ENCODE data around the gene GTSF1L. TPM values are rescaled to one million over a fixed set of nuclear protein-coding genes. Genes with fewer than 3 reads are reported as not detected.

GTSF1L gene
- total RNA-seq, 1 donor = not detected

- no peak overlapping the region for H3K4me3 ChIP-seq (ENCODE audit: insufficient read depth, low read length)
- no peak overlapping the region for H2AFZ ChIP-seq (ENCODE audit: low read length)
- no peaks in the 10 kb centered on the region for H4K20me1 ChIP-seq (ENCODE audit: insufficient read depth, low read length)
- H3K4me2 ChIP-seq (ENCODE audit: insufficient read depth, low read length) = no peak overlapping the region
- H3K27me3 ChIP-seq (ENCODE audit: insufficient read depth, low read length) = no peaks in the 10 kb centered on the region
- no peaks in the 10 kb centered on the region for H3K79me2 ChIP-seq (ENCODE audit: insufficient read depth, low read length)
- no peaks in the 10 kb centered on the region for H3K36me3 ChIP-seq (ENCODE audit: insufficient read depth, low read length)
- H3K4me1 ChIP-seq (ENCODE audit: insufficient read depth, low read length) = no peaks in the 10 kb centered on the region
- no peak for TF ChIP-seq CTCF (IDR thresholded peaks at IDR 0.05; ENCODE audit: extremely low read depth, low read depth, low read length)
- no peaks in the 10 kb centered on the region for H3K9me3 ChIP-seq (ENCODE audit: low read depth, low read length)
- H3K27ac ChIP-seq (ENCODE audit: low read depth, low read length) = no peak overlapping the region
- DNase-seq (ENCODE audit: insufficient read length, low spot score, missing footprints) = no peak
Measured at GRCh38 chr20:43681991-43682410, 44.8 kb downstream of the GTSF1L start.

- DNase-seq (ENCODE audit: insufficient read length, low spot score, missing footprints) = no peak
- no peaks in the 10 kb centered on the region for H3K79me2 ChIP-seq (ENCODE audit: insufficient read depth, low read length)
- no peaks in the 10 kb centered on the region for H4K20me1 ChIP-seq (ENCODE audit: insufficient read depth, low read length)
- no peaks in the 10 kb centered on the region for H3K9me3 ChIP-seq (ENCODE audit: low read depth, low read length)
- H3K27me3 ChIP-seq (ENCODE audit: insufficient read depth, low read length) = no peaks in the 10 kb centered on the region
- peak overlapping the region; percentile 65 for H2AFZ ChIP-seq (ENCODE audit: low read length)
- TF ChIP-seq CTCF (IDR thresholded peaks at IDR 0.05; ENCODE audit: extremely low read depth, low read depth, low read length) = no peak
- H3K27ac ChIP-seq (ENCODE audit: low read depth, low read length) = no peak overlapping the region
- H3K4me3 ChIP-seq (ENCODE audit: insufficient read depth, low read length) = no peak overlapping the region
- H3K4me2 ChIP-seq (ENCODE audit: insufficient read depth, low read length) = no peak overlapping the region
- no peaks in the 10 kb centered on the region for H3K4me1 ChIP-seq (ENCODE audit: insufficient read depth, low read length)
- no peaks in the 10 kb centered on the region for H3K36me3 ChIP-seq (ENCODE audit: insufficient read depth, low read length)
Measured at GRCh38 chr20:43681468-43681942, 45.3 kb downstream of the GTSF1L start.

GRCh38 chr20:43680981-43681380 is 45.8 kb downstream of the GTSF1L start:
- DNase-seq (ENCODE audit: insufficient read length, low spot score, missing footprints) = no peak
- H2AFZ ChIP-seq (ENCODE audit: low read length) = no peak overlapping the region

GRCh38 chr20:43676368-43676767 is 50.4 kb downstream of the GTSF1L start:
- no peak overlapping the region for H2AFZ ChIP-seq (ENCODE audit: low read length)
- H3K27me3 ChIP-seq (ENCODE audit: insufficient read depth, low read length) = no peaks in the 10 kb centered on the region
- H4K20me1 ChIP-seq (ENCODE audit: insufficient read depth, low read length) = no peaks in the 10 kb centered on the region
- H3K27ac ChIP-seq (ENCODE audit: low read depth, low read length) = no peak overlapping the region
- H3K4me2 ChIP-seq (ENCODE audit: insufficient read depth, low read length) = no peak overlapping the region
- no peaks in the 10 kb centered on the region for H3K9me3 ChIP-seq (ENCODE audit: low read depth, low read length)
- no peak for TF ChIP-seq CTCF (IDR thresholded peaks at IDR 0.05; ENCODE audit: extremely low read depth, low read depth, low read length)
- no peaks in the 10 kb centered on the region for H3K79me2 ChIP-seq (ENCODE audit: insufficient read depth, low read length)
- no peak for DNase-seq (ENCODE audit: insufficient read length, low spot score, missing footprints)
- no peaks in the 10 kb centered on the region for H3K4me1 ChIP-seq (ENCODE audit: insufficient read depth, low read length)
- H3K4me3 ChIP-seq (ENCODE audit: insufficient read depth, low read length) = no peak overlapping the region
- no peaks in the 10 kb centered on the region for H3K36me3 ChIP-seq (ENCODE audit: insufficient read depth, low read length)

More at GRCh38 chr20:43680981-43681380, 45.8 kb downstream of the GTSF1L start:
- Histone ChIP-seq H3K36me3 (ENCODE audit: insufficient read depth, low read length) (no peaks in the 10 kb centered on the region), H4K20me1 (ENCODE audit: insufficient read depth, low read length) (no peaks in the 10 kb centered on the region), H3K4me3 (ENCODE audit: insufficient read depth, low read length) (no peak overlapping the region), H3K27me3 (ENCODE audit: insufficient read depth, low read length) (no peaks in the 10 kb centered on the region), H3K9me3 (ENCODE audit: low read depth, low read length) (no peaks in the 10 kb centered on the region), H3K4me2 (ENCODE audit: insufficient read depth, low read length) (no peak overlapping the region), H3K4me1 (ENCODE audit: insufficient read depth, low read length) (no peaks in the 10 kb centered on the region), H3K27ac (ENCODE audit: low read depth, low read length) (no peak overlapping the region), H3K79me2 (ENCODE audit: insufficient read depth, low read length) (no peaks in the 10 kb centered on the region)
- TF ChIP-seq CTCF (IDR thresholded peaks at IDR 0.05; ENCODE audit: extremely low read depth, low read depth, low read length) = no peak

Other genes with a start within 250 kb of the GTSF1L start
- gene L3MBTL1, start 219.3 kb downstream of the GTSF1L start, total RNA-seq = 5.6 and 9.8 TPM in 2 replicates
- gene SGK2, start 168.0 kb downstream of the GTSF1L start, total RNA-seq = under 0.01 and 0.29 TPM in 2 replicates
- gene IFT52, start 136.1 kb downstream of the GTSF1L start, total RNA-seq = 63.0 and 73.7 TPM in 2 replicates
- 1.8 and 2.5 TPM in 2 replicates for gene MYBL2, start 59.9 kb downstream of the GTSF1L start, total RNA-seq
- 0.88 and 1.1 TPM in 2 replicates for gene TOX2, start 187.8 kb upstream of the GTSF1L start, total RNA-seq

Data from osteoblast (primary cell).